Keratinocyte (primary cell): ENCODE data around the gene GLI3. TPM values are rescaled to one million over a fixed set of nuclear protein-coding genes. Genes with fewer than 3 reads are reported as not detected.

Experiments
- DNase-seq: peaks from one replicate; pipeline ENCODE4 v3.0.0-alpha.2; 2011; ENCODE audit warnings: low read depth, missing footprints, low spot score
- FAIRE-seq: peaks from 2 replicates; lab custom pipeline; 2011; peaks lifted over from hg19 to GRCh38; lab: Jason Lieb, UNC
- H2AFZ ChIP-seq: 2 replicates; pipeline ENCODE4 v1.6.0; 2012; ENCODE audit warnings: low read length, control low read depth, inconsistent platforms; ENCODE audit not compliant: control insufficient read depth
- H3K27ac ChIP-seq: 2 replicates; pipeline ENCODE4 v1.5.1; 2011; ENCODE audit warnings: low read length; ENCODE audit not compliant: control insufficient read depth, insufficient read depth
- H3K27me3 ChIP-seq: 3 replicates; pipeline ENCODE4 v1.6.0; 2011; ENCODE audit warnings: low read length; ENCODE audit not compliant: control insufficient read depth, insufficient read depth; ENCODE audit errors: extremely low read depth
- H3K36me3 ChIP-seq, 2 experiments: 2 replicates in 1 of 2; 3 replicates in 1 of 2; pipeline ENCODE4 v1.5.1; 2011; ENCODE audit warnings: low read length in 2 of 2, mild to moderate bottlenecking in 1 of 2; ENCODE audit not compliant: control insufficient read depth in 2 of 2, insufficient read depth in 2 of 2; ENCODE audit errors: extremely low read depth in 1 of 2
- H3K4me1 ChIP-seq: 3 replicates; pipeline ENCODE4 v1.5.1; 2011; ENCODE audit warnings: low read length; ENCODE audit not compliant: control insufficient read depth, insufficient read depth; ENCODE audit errors: extremely low read depth
- H3K4me2 ChIP-seq: 3 replicates; pipeline ENCODE4 v1.6.0; 2011; ENCODE audit warnings: low read depth, low read length; ENCODE audit not compliant: control insufficient read depth, insufficient read depth; ENCODE audit errors: extremely low read depth
- H3K4me3 ChIP-seq, 3 experiments: fragments of 200-600 bp in 1 of 3; sonication (generic) in 1 of 3; 2 replicates in 2 of 3; 3 replicates in 1 of 3; pipeline ENCODE4 v1.5.1; 2011 to 2016; ENCODE audit warnings: low read length in 3 of 3, mild to moderate bottlenecking in 3 of 3, control low read depth in 2 of 3, inconsistent platforms in 1 of 3, low read depth in 1 of 3, mixed read lengths in 1 of 3, mixed run types in 1 of 3, moderate library complexity in 1 of 3; ENCODE audit not compliant: control insufficient read depth in 2 of 3, insufficient read depth in 2 of 3; ENCODE audit errors: extremely low read depth in 1 of 3
- H3K79me2 ChIP-seq: 2 replicates; pipeline ENCODE4 v1.6.0; 2012; ENCODE audit warnings: low read length; ENCODE audit not compliant: control insufficient read depth, insufficient read depth
- H3K9ac ChIP-seq: 3 replicates; pipeline ENCODE4 v1.6.0; 2011; ENCODE audit warnings: low read length; ENCODE audit not compliant: control insufficient read depth, insufficient read depth; ENCODE audit errors: extremely low read depth
- H3K9me1 ChIP-seq: 3 replicates; pipeline ENCODE4 v1.6.0; 2011; ENCODE audit warnings: low read length; ENCODE audit not compliant: control insufficient read depth, insufficient read depth; ENCODE audit errors: extremely low read depth
- H3K9me3 ChIP-seq: 2 replicates; pipeline ENCODE4 v1.5.1; 2012; ENCODE audit warnings: low read depth, low read length; ENCODE audit not compliant: control insufficient read depth
- H4K20me1 ChIP-seq: 3 replicates; pipeline ENCODE4 v1.6.0; 2011; ENCODE audit warnings: low read length; ENCODE audit not compliant: control insufficient read depth, insufficient read depth; ENCODE audit errors: extremely low read depth
- CTCF ChIP-seq, 3 experiments: IDR thresholded peaks in 1 of 3; conservative IDR thresholded peaks in 1 of 3; optimal IDR thresholded peaks in 1 of 3; 2 replicates in 2 of 3; 3 replicates in 1 of 3; pipeline versions ENCODE3 to v1.5.1; 2011; ENCODE audit warnings: low read length in 3 of 3, mild to moderate bottlenecking in 3 of 3, moderate library complexity in 2 of 3, control low read depth in 1 of 3, inconsistent platforms in 1 of 3; ENCODE audit not compliant: insufficient read depth in 2 of 3; ENCODE audit errors: extremely low read depth in 1 of 3
- EZH2 ChIP-seq: IDR thresholded peaks from one replicate; pipeline ENCODE4 v1.6.1; 2012; ENCODE audit warnings: inconsistent platforms, mild to moderate bottlenecking, low read length, moderate library complexity
- dilution Hi-C: fragments of 300-500 bp; cut with MboI; formaldehyde crosslinking; loops from one replicate; pipeline ENCODE4 v1.7.0; 2020; ENCODE audit warnings: low sequenced_read_pairs; ENCODE audit not compliant: extremely low pct_ligation_motif_present
- polyA plus RNA-seq, 5 experiments: library from polyadenylated mRNA; depleted of rRNA in 3 of 5; stranded (reverse) in 3 of 5; stranded (forward) in 1 of 5; unstranded in 1 of 5; fragments of >200 nt; gene quantifications; 1 replicate in 1 of 5; 2 replicates in 3 of 5; 3 replicates in 1 of 5; pipeline versions ENCODE4 v1.2.1 to v1.2.3, GENCODE V29; 2011 to 2012; ENCODE audit warnings: missing spikeins in 2 of 5, low read depth in 1 of 5, low replicate concordance in 1 of 5

The GLI3 gene
- polyA plus RNA-seq, 1 donor (not counting 4 experiments of a cell fraction or from before 2014, with no cell fraction given): 3.6 TPM

GRCh38 chr7:41940760-41941343 is 296.2 kb downstream of the GLI3 start:
- H3K36me3 ChIP-seq: no peaks in the 10 kb centered on the region
- no peak overlapping the region for H2AFZ ChIP-seq
- H3K79me2 ChIP-seq: no peaks in the 10 kb centered on the region
- H3K27me3 ChIP-seq: peaks cover 8% of the 10 kb centered on the region
- no peak overlapping the region for H3K4me2 ChIP-seq
- peak; percentile 96 for FAIRE-seq
- H3K9me3 ChIP-seq: no peaks in the 10 kb centered on the region
- dilution Hi-C loops: no loop called here
- H4K20me1 ChIP-seq: no peaks in the 10 kb centered on the region
- H3K4me1 ChIP-seq: peaks cover 6% of the 10 kb centered on the region
- no peak for DNase-seq
- no peaks in the 10 kb centered on the region for H3K9me1 ChIP-seq
- H3K27ac ChIP-seq: no peak overlapping the region
- no peak overlapping the region for H3K4me3 ChIP-seq
- no peak overlapping the region for H3K9ac ChIP-seq
- TF ChIP-seq CTCF (optimal IDR thresholded peaks at IDR 0.05 in 1 of 3, IDR thresholded peaks at IDR 0.05 in 1 of 3, conservative IDR thresholded peaks at IDR 0.05 in 1 of 3; ENCODE audit: extremely low read depth in 1 of 3, insufficient read depth in 2 of 3, low read length in 3 of 3) (peak; percentile 85 to 95 (median 94)), EZH2 (no peak)

GRCh38 chr7:41938371-41938770 is 298.6 kb downstream of the GLI3 start:
- dilution Hi-C loops: no loop called here
- no peak overlapping the region for H3K4me3 ChIP-seq
- H3K27ac ChIP-seq: no peak overlapping the region
- H3K9ac ChIP-seq: no peak overlapping the region
- no peaks in the 10 kb centered on the region for H4K20me1 ChIP-seq
- H2AFZ ChIP-seq: no peak overlapping the region
- H3K36me3 ChIP-seq: no peaks in the 10 kb centered on the region
- no peaks in the 10 kb centered on the region for H3K9me1 ChIP-seq
- H3K9me3 ChIP-seq: no peaks in the 10 kb centered on the region
- no peaks in the 10 kb centered on the region for H3K79me2 ChIP-seq
- FAIRE-seq (no peak), DNase-seq (no peak)
- peaks cover 7% of the 10 kb centered on the region for H3K27me3 ChIP-seq
- no peak overlapping the region for H3K4me2 ChIP-seq
- no peak for TF ChIP-seq CTCF (optimal IDR thresholded peaks at IDR 0.05 in 1 of 3, IDR thresholded peaks at IDR 0.05 in 1 of 3, conservative IDR thresholded peaks at IDR 0.05 in 1 of 3; ENCODE audit: extremely low read depth in 1 of 3, insufficient read depth in 2 of 3, low read length in 3 of 3)
- no peak for TF ChIP-seq EZH2
- peaks cover 4% of the 10 kb centered on the region for H3K4me1 ChIP-seq
